GM19238 (cell line): ENCODE measurements around the gene TMEM161A.

Source experiments
- DNase-seq: peaks from one replicate; pipeline ENCODE4 v3.0.0; 2011; ENCODE audit warnings: low spot score; ENCODE audit not compliant: insufficient read length

Gene TMEM161A

GRCh38 chr19:19098084-19098702 lies 40.1 kb downstream of the TMEM161A start:
- no peak for DNase-seq

DNA sequence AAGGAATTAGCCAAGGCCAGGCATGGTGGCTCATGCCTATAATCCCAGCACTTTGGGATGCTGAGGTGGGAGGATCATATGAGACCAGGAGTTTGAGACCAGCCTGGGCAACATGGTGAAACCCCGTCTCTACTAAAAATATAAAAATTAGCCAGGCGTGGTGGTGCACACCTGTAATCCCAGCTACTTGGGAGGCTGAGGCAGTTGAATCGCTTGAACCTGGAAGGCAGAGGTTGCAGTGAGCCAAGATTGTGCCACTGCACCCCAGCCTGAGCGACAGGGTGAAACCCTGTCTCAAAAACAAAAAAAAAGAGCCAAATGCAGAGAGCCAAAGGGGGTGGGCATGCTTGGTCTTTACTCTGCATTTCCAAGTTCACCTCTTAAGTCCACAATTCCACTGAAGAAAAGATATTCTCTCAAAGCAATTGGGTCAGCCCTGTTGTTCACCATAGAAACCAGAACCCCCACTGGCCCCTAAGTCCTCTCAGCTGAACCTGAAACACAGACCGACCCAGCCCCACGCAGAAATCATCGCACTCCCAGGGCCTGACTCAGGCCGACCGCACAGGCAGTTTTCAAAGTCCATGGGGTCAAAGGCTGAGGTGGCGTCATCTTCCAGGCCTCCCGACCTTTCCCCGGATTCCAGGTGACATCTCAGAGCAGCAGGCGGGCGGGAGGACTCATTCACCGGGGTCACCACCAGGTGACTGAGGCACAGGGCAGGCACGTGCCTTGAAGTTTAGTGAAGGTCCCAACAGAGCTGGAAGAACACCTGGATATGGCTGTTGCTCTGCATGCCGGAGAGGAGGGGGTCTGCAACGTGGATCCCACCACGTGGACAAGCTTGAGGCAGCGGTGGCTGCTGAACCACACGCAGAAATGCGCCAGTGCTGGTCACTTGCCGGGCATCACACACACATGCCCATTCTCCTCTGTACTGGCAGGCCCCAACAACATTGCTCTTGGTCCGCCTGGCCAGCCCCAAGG lies 41.3 kb downstream of the TMEM161A start:
- no peak for DNase-seq

- no peak for DNase-seq
Observed at GRCh38 chr19:19095691-19096090, 42.6 kb downstream of the TMEM161A start.

DNA sequence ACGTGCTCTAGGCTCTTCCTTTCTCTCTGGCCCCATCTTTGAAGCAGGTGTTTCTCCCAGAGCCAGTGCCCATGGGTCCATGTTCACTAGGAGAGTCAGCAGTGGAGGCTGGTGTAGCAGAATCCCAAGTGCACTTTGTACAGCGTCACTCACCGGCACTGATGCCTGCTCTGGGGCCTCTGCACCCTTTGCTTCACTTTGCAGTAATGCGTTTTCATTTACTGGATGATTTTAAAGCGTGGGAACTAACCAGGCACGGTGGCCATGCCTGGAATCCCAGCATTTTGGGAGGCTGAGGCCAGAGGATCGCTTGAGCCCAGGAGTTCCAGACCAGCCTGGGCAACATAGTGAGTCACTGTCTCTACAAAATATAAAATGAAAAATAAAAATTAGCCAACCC lies 43.8 kb downstream of the TMEM161A start:
- no peak for DNase-seq

DNA sequence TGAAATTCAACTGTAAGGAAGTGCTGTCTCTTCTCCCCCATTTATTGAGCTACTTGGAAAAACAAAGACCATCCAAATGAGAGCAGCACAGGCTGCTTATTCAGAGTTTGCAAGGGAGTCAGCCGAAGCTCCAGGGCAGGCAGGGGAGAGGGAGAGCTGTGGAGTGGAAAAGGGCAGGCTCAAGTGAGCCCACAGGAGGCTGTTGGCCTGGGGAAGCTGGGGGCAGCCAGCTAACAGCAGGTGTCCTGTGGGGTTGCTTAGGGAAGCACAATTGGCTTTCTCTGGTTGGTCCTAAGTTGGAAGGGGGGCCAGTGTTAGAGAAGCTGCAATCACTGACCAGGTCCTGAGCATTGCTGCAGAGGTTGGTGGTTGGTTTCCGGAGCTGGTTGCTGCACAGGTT lies 50.6 kb downstream of the TMEM161A start:
- no peak for DNase-seq

DNA sequence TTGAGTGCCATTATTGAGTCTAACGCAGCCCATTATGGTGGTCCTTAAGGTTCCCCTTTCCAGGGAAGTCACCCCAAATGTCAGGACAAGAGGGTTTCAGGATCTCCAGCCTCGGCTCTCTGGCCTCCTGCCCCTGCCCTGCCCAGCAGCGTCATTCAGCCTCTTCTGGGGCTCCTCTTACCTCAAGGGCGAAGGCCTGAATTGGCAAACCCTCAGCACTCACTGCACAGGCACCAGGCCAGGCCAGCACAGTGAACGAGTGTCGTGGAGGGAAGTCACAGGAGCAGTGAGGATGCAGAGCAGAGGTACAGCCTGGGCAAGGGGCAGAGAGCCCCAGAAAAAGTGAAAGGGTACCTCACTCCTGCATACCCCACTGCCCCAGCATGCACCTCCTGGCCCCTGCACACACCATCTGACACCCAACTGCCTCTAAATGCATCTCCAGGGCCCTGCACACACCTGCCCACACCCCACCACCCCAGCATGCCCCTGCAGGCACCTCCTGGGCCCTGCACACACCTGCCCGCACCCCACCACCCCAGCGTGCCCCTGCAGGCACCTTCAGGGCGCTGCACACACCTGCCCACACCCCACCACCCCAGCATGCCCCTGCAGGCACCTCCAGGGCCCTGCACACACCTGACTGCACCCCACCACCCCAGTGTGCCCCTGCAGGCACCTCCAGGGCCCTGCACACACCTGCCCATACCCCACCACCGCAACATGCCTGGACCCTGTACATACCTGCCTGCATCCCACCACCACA lies 54.7 kb downstream of the TMEM161A start:
- DNase-seq: no peak

- no peak for DNase-seq
Observed at GRCh38 chr19:19081642-19082151, 56.6 kb downstream of the TMEM161A start.

DNA sequence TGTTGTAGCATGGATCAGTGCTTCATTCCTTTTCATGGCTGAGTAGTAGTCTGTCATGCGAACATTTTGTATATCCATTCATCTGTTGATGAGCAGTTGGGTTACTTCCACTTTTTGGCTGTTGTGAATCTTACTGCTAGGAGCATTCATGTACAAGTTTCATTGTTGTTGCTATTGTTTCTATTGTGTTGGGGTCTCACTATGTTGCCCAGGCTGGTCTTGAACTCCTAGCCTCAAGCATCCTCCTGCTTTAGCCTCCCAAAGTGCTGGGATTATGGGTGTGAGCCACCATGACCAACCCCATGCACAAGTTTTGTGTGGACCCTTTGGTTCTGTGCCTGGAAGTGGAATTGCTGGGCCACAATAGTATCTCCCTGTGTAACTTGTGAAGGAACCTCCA lies 58.7 kb downstream of the TMEM161A start:
- no peak for DNase-seq

DNA sequence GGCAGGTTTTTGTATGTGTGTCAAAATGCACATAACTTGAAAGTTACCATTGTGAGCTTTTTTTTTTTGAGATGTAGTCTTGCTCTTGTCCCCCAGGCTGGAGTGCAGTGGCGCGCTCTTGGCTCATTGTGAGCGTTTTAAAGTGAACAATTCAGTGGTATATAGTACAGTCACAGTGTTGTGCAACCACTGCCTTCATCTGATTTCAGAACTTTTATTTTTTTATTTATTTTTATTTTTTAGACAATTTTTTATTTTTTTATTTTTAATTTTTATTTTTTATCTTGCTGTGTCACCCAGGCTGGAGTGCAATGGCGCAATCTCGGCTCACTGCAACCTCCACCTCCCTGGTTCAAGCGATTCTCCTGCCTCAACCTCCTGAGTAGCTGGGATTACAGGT lies 59.5 kb downstream of the TMEM161A start:
- no peak for DNase-seq

DNA sequence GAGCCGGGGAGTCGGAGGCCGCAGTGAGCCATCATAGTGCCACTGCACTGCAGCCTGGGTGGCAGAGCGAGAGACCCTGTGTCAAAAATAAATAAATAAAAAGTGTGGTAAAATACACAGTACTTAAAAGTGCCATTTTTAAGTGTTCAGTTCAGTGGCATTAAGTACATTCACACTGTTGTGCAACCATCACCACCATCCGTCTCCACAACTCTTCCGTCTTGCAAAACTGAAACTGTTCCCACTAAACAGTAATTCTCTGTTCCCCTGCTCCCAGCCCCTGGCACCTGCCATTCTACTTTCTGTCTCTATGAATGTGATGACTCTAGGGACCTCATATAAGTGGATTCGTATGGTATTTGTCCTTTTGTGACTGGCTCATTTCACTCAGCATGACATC lies 61.2 kb downstream of the TMEM161A start:
- no peak for DNase-seq

DNA sequence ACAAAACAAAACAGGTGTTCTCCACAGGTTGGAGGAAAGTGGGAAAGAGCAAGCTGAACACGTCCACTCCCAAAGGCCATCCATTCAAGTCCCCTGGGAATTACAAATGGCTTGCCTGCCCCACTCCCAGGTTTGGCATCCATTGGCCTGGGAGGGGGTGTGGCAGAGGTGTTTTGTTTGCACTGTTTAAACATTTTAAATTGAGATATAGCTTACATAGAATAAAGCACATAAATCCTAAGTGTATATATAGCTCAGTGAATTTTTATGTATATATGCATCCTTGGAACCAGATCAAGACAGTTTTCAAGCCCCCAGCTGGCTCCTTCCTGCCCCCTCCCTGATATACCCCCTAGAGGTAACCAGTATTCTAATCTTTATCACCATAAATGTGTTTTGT lies 61.8 kb downstream of the TMEM161A start:
- no peak for DNase-seq

- DNase-seq: no peak
Observed at GRCh38 chr19:19075126-19075525, 63.2 kb downstream of the TMEM161A start.

GRCh38 chr19:19074196-19074882 lies 63.9 kb downstream of the TMEM161A start:
- DNase-seq: no peak

DNA sequence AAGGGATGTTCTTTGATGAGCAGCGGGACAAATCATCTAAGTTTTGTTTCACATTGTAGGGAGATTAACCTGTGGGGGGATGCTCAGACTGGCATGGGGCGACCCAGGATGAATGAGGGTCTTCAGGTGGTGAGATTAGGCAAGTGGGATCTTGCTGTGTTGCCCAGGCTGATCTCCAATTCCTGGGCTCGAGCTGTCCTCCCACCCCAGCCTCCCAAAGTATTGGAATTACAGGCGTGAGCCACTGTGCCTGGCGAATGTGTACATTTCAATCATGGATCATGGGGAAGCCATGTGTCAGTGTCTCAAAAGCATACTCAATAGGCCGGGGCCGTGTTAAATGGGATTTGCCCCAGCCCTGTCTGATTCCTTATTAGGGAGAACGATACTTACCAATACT lies 66.4 kb downstream of the TMEM161A start:
- no peak for DNase-seq
